OCI-LY7 (cell line): Measurements from ENCODE around the gene LRRC10B. TPM values are rescaled to one million over a fixed set of nuclear protein-coding genes. Genes with fewer than 3 reads are reported as not detected.

Experiments
- BruUV-seq: library from RNA; stranded (reverse); fragments of 400-500 nt; replicated peaks from 2 replicates; lab custom pipeline; 2021; lab: Mats Ljungman, UMichigan
- CTCF ChIA-PET: fragments of 300-600 bp; sonication (Branson Sonifier 250); formaldehyde crosslinking; loops from one replicate; lab custom pipeline; 2022; ENCODE audit warnings: antibody characterized with exemption; ENCODE audit not compliant: unreplicated experiment; lab: Charles Lee
- POLR2A ChIA-PET: fragments of 300-600 bp; sonication (Branson Sonifier 250); formaldehyde crosslinking; loops from one replicate; lab custom pipeline; 2022; ENCODE audit warnings: antibody characterized with exemption; lab: Charles Lee
- DNase-seq: peaks from one replicate; pipeline ENCODE4 v3.0.0-alpha.2; 2015; ENCODE audit warnings: low spot score
- H2AFZ ChIP-seq: fragments of 200-600 bp; sonication (generic), shearing (Covaris generic); 2 replicates; pipeline ENCODE4 v1.6.1; 2014; ENCODE audit warnings: mild to moderate bottlenecking, antibody characterized with exemption, low read length, moderate library complexity
- H3K27ac ChIP-seq: fragments of 200-600 bp; sonication (generic); 2 replicates; pipeline ENCODE4 v1.5.1; 2014; ENCODE audit warnings: mixed run types, low read depth, mild to moderate bottlenecking, moderate library complexity, low read length, inconsistent platforms; ENCODE audit not compliant: poor library complexity, severe bottlenecking
- H3K36me3 ChIP-seq: fragments of 200-600 bp; sonication (generic); 2 replicates; pipeline ENCODE4 v1.6.1; 2014; ENCODE audit warnings: mild to moderate bottlenecking, antibody characterized with exemption, low read length, moderate library complexity, mixed read lengths; ENCODE audit not compliant: insufficient read depth
- H3K4me1 ChIP-seq: fragments of 200-600 bp; sonication (generic); 2 replicates; pipeline ENCODE4 v1.5.1; 2014; ENCODE audit warnings: mild to moderate bottlenecking, low read length; ENCODE audit not compliant: insufficient read depth, poor library complexity, severe bottlenecking
- H3K4me2 ChIP-seq: fragments of 200-600 bp; sonication (generic); 2 replicates; pipeline ENCODE4 v1.6.1; 2014; ENCODE audit warnings: mild to moderate bottlenecking, low read length
- H3K4me3 ChIP-seq: fragments of 200-600 bp; sonication (generic); 2 replicates; pipeline ENCODE4 v1.5.1; 2014; ENCODE audit warnings: mild to moderate bottlenecking, low read depth, low read length; ENCODE audit not compliant: poor library complexity, severe bottlenecking
- H3K79me2 ChIP-seq: fragments of 200-600 bp; sonication (generic); 2 replicates; pipeline ENCODE4 v1.6.1; 2016; ENCODE audit warnings: low read depth, mild to moderate bottlenecking, low read length, moderate library complexity, mixed read lengths; ENCODE audit not compliant: insufficient read depth
- H3K9me2 ChIP-seq: fragments of 200-600 bp; sonication (generic); 2 replicates; pipeline ENCODE4 v1.6.1; 2016; ENCODE audit warnings: mild to moderate bottlenecking, low read length, mixed read lengths; ENCODE audit not compliant: insufficient read depth
- H3K9me3 ChIP-seq: fragments of 200-600 bp; sonication (generic); 2 replicates; pipeline ENCODE4 v1.6.1; 2014; ENCODE audit warnings: mild to moderate bottlenecking, mixed run types, low read length, mixed read lengths
- H4K20me1 ChIP-seq: fragments of 200-600 bp; sonication (generic); 2 replicates; pipeline ENCODE4 v1.6.1; 2014; ENCODE audit warnings: mild to moderate bottlenecking, antibody characterized with exemption, low read length, moderate library complexity, mixed read lengths; ENCODE audit not compliant: insufficient read depth
- EZH2phosphoT487 ChIP-seq: fragments of 200-600 bp; sonication (generic); IDR thresholded peaks from 2 replicates; pipeline ENCODE4 v1.6.1; 2018; ENCODE audit warnings: low read depth, borderline replicate concordance, mild to moderate bottlenecking, mixed run types, antibody characterized with exemption, low read length, moderate library complexity, mixed read lengths
- intact Hi-C: fragments of 100-400 bp; cut with micrococcal nuclease; formaldehyde crosslinking; loops from one replicate; pipeline ENCODE4 v1.10.0; 2022; ENCODE audit not compliant: unreplicated experiment
- total RNA-seq, 2 experiments: library from RNA; depleted of rRNA in 1 of 2; stranded (reverse); fragments of >200 nt in 1 of 2; shearing (Covaris generic) in 1 of 2; gene quantifications; 2 replicates each; pipeline ENCODE4 v1.2.3, GENCODE V29; 2014 to 2022
- TF ChIP-seq, protein P1 (sequence below): fragments of 200-600 bp; sonication (generic); conservative IDR thresholded peaks from 2 replicates; pipeline ENCODE4 v1.5.1; 2014; ENCODE audit warnings: mild to moderate bottlenecking, antibody characterized with exemption, low read length, moderate library complexity, mixed read lengths

Gene LRRC10B
- total RNA-seq, 2 experiments from 2014 or later = not detected

DNA sequence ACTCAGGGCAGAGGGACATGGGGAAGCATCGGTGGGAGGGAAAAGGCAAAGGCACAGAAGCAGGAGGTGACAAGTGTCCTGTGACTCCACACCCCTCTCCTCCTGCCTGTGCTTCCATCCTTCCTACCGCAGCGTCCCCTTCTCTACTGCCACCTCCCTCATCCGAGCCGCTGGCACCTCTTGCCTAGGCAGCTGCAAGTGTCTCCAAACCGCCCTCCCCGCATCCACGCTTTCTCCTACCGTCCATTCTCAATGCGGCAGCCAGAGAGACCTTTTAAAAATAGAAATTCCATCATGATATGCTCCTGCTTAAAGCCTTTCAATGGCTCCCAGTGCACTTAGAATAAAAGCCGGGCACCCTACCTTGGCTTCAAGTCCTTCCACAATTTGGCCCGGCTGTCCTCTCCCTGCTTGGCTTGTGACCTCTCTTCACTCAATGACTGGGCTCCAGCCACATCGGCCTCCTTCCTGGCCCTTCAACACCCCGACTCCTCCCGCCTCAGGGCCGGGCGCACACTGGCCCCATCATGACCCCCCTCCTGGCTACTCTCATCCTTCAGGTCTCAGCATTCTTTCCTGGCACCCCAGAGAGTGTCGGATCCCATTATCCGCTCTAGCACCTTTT, 16.5 kb downstream of the LRRC10B start:
- no peaks in the 10 kb centered on the region for H3K4me1 ChIP-seq
- CTCF ChIA-PET = no interaction called here
- no peak overlapping the region for H3K4me3 ChIP-seq
- DNase-seq = no peak
- no peaks in the 10 kb centered on the region for H3K79me2 ChIP-seq
- no peaks in the 10 kb centered on the region for H3K36me3 ChIP-seq
- BruUV-seq = no TSS peak
- no peaks in the 10 kb centered on the region for H3K9me3 ChIP-seq
- no peak overlapping the region for H3K27ac ChIP-seq
- no peaks in the 10 kb centered on the region for H4K20me1 ChIP-seq
- intact Hi-C loops = no loop called here
- H3K4me2 ChIP-seq = no peak overlapping the region
- POLR2A ChIA-PET = no interaction called here
- no peaks in the 10 kb centered on the region for H3K9me2 ChIP-seq
- no peak overlapping the region for H2AFZ ChIP-seq
- TF ChIP-seq, protein P1, sequence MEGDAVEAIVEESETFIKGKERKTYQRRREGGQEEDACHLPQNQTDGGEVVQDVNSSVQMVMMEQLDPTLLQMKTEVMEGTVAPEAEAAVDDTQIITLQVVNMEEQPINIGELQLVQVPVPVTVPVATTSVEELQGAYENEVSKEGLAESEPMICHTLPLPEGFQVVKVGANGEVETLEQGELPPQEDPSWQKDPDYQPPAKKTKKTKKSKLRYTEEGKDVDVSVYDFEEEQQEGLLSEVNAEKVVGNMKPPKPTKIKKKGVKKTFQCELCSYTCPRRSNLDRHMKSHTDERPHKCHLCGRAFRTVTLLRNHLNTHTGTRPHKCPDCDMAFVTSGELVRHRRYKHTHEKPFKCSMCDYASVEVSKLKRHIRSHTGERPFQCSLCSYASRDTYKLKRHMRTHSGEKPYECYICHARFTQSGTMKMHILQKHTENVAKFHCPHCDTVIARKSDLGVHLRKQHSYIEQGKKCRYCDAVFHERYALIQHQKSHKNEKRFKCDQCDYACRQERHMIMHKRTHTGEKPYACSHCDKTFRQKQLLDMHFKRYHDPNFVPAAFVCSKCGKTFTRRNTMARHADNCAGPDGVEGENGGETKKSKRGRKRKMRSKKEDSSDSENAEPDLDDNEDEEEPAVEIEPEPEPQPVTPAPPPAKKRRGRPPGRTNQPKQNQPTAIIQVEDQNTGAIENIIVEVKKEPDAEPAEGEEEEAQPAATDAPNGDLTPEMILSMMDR = no peak
- no peak for TF ChIP-seq EZH2phosphoT487

DNA sequence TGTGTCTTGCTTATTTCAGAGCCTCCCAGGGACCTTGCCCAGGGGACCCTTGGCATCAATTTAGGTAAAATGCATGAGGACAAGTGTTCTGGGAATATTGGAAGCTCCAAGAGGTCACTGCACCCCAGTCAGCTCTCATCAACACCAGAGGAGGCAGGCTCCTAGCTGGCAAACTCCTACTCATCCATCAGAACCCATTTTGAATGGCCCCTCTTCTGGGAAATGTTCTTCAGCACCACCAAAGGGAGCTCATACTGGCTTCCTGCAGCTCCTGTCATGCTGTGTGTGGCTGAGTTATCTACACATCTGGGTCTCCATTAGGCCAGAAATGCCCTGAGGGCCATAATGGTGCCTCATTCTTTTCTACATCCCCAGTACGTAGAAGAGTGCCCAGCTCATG, 17.7 kb downstream of the LRRC10B start:
- intact Hi-C loops = no loop called here
- BruUV-seq = no TSS peak

More for the DNA sequence above, 17.7 kb downstream of the LRRC10B start:
- TF ChIP-seq, protein P1 = no peak
- TF ChIP-seq EZH2phosphoT487 = no peak
- H3K4me1 ChIP-seq = no peaks in the 10 kb centered on the region
- H3K79me2 ChIP-seq = no peaks in the 10 kb centered on the region
- no peak overlapping the region for H3K4me2 ChIP-seq
- no peak for DNase-seq
- ChIA-PET CTCF (no interaction called here), POLR2A (interaction anchor here (0.6 kb wide), 1 partner anchor 338 kb away, joined by 3 read pairs; no protein-coding TSS in a partner anchor)
- H3K9me2 ChIP-seq = no peaks in the 10 kb centered on the region
- H3K36me3 ChIP-seq = no peaks in the 10 kb centered on the region
- no peak overlapping the region for H3K4me3 ChIP-seq
- H2AFZ ChIP-seq = no peak overlapping the region
- H3K9me3 ChIP-seq = no peaks in the 10 kb centered on the region
- H4K20me1 ChIP-seq = no peaks in the 10 kb centered on the region
- no peak overlapping the region for H3K27ac ChIP-seq
